K562 (cell line): Measurements from ENCODE around the gene CYP2D6. TPM values are rescaled to one million over a fixed set of nuclear protein-coding genes. Genes with fewer than 3 reads are reported as not detected.

Source experiments
- ATAC-seq: fragments of 200-7000 bp; cut with Tn5 transposase; 3 replicates; pipeline ENCODE4 v1.9.1; 2020; ENCODE audit warnings: moderate library complexity
- BruUV-seq: library from RNA; stranded (reverse); fragments of 400-500 nt; replicated peaks from 2 replicates; lab custom pipeline; 2021; lab: Mats Ljungman, UMichigan
- CTCF ChIA-PET: fragments of 300-600 bp; formaldehyde crosslinking; extraction: SDS; loops from one replicate; lab custom pipeline; 2021; ENCODE audit warnings: low intra/inter-chr PET ratio; lab: Yijun Ruan, JAX
- POLR2A ChIA-PET: fragments of 300-600, 350-650 bp; sonication (Branson Sonifier 250); formaldehyde crosslinking; extraction: SDS; loops from one replicate; lab custom pipeline; 2021; ENCODE audit warnings: antibody characterized with exemption, inconsistent platforms; lab: Yijun Ruan, JAX
- DNase-seq, 4 experiments: peaks; one replicate each; pipeline versions ENCODE4 v3.0.0 to v3.0.0-alpha.2; 2011 to 2018; ENCODE audit warnings: low spot score in 3 of 4, mixed read lengths in 3 of 4; ENCODE audit errors: extremely low read depth in 1 of 4
- FAIRE-seq: peaks from 2 replicates; lab custom pipeline; 2011; peaks lifted over from hg19 to GRCh38; lab: Jason Lieb, UNC
- H2AFZ ChIP-seq: 2 replicates; pipeline ENCODE4 v1.6.0; 2011; ENCODE audit warnings: low read depth, low read length, control low read depth, inconsistent platforms
- H3K27ac ChIP-seq: fragments of 200-600 bp; 3 replicates; pipeline ENCODE4 v1.8.0; 2011; ENCODE audit warnings: low read depth, mild to moderate bottlenecking, control low read depth, inconsistent platforms, low read length, moderate library complexity, mixed read lengths; ENCODE audit errors: extremely low read depth
- H3K27me3 ChIP-seq, 2 experiments: fragments of 300-600 bp in 1 of 2; 2 replicates in 1 of 2; 3 replicates in 1 of 2; pipeline versions ENCODE4 v1.6.0 to v1.8.0; 2011; ENCODE audit warnings: inconsistent platforms in 2 of 2, low read length in 2 of 2, mild to moderate bottlenecking in 1 of 2, mixed read lengths in 1 of 2, moderate library complexity in 1 of 2; ENCODE audit not compliant: control insufficient read depth in 2 of 2, insufficient read depth in 2 of 2
- H3K36me3 ChIP-seq: fragments of 300-600 bp; 3 replicates; pipeline ENCODE4 v1.8.0; 2011; ENCODE audit warnings: mild to moderate bottlenecking, low read length, inconsistent platforms; ENCODE audit not compliant: control insufficient read depth, insufficient read depth
- H3K4me1 ChIP-seq, 2 experiments: fragments of 200-600 bp in 1 of 2; replicated peaks in 1 of 2; 2 replicates in 1 of 2; 3 replicates in 1 of 2; pipeline versions ENCODE4 v1.5.1 to v1.8.0; 2011; ENCODE audit warnings: inconsistent platforms in 2 of 2, low read length in 2 of 2, mild to moderate bottlenecking in 1 of 2, mixed read lengths in 1 of 2, moderate library complexity in 1 of 2; ENCODE audit not compliant: control insufficient read depth in 2 of 2, insufficient read depth in 2 of 2
- H3K4me2 ChIP-seq: 2 replicates; pipeline ENCODE4 v1.6.1; 2011; ENCODE audit warnings: low read length, control low read depth, inconsistent platforms, mixed read lengths; ENCODE audit not compliant: insufficient read depth
- H3K4me3 ChIP-seq: fragments of 200-600 bp; sonication (generic), shearing (Covaris generic); 2 replicates; pipeline ENCODE4 v1.5.1; 2016; ENCODE audit warnings: control low read depth, inconsistent platforms
- H3K79me2 ChIP-seq: fragments of 200-600 bp; 3 replicates; pipeline ENCODE4 v1.8.0; 2011; ENCODE audit warnings: low read length, inconsistent platforms; ENCODE audit not compliant: control insufficient read depth, insufficient read depth
- H3K9ac ChIP-seq, 2 experiments: 2 replicates each; pipeline versions ENCODE4 v1.6.0 to v1.6.1; 2011; ENCODE audit warnings: low read depth in 2 of 2, low read length in 2 of 2, control low read depth in 1 of 2, inconsistent platforms in 1 of 2, mild to moderate bottlenecking in 1 of 2, mixed read lengths in 1 of 2; ENCODE audit not compliant: insufficient read depth in 1 of 2
- H3K9me1 ChIP-seq: one replicate; pipeline ENCODE4 v1.6.0; 2011; ENCODE audit warnings: inconsistent platforms, mild to moderate bottlenecking, low read length, moderate library complexity; ENCODE audit not compliant: control insufficient read depth, insufficient read depth
- H3K9me3 ChIP-seq: replicated peaks from 2 replicates; pipeline ENCODE4 v1.5.1; 2011; ENCODE audit warnings: low read depth, low read length, inconsistent platforms; ENCODE audit not compliant: control insufficient read depth, insufficient read depth
- H4K20me1 ChIP-seq: replicated peaks from 2 replicates; pipeline ENCODE4 v1.6.1; 2011; ENCODE audit warnings: low read length, inconsistent platforms, mixed read lengths; ENCODE audit not compliant: control insufficient read depth, insufficient read depth
- CREBBP ChIP-seq: IDR thresholded peaks from one replicate; pipeline ENCODE4 v1.6.1; 2012; ENCODE audit warnings: low read depth, mild to moderate bottlenecking, control low read depth, inconsistent platforms, low read length
- HMGN3 ChIP-seq: IDR thresholded peaks from 2 replicates; pipeline ENCODE4 v1.6.1; 2011; ENCODE audit warnings: borderline replicate concordance, low read depth, mild to moderate bottlenecking, mixed read lengths, low read length; ENCODE audit not compliant: insufficient read length; ENCODE audit errors: extremely low read depth
- IFI16 ChIP-seq: fragments of 250-450 bp; sonication (Bioruptor Pico); IDR thresholded peaks from 2 replicates; pipeline ENCODE4 v2.1.2; 2022; ENCODE audit warnings: mild to moderate bottlenecking, inconsistent platforms
- JUN ChIP-seq, 2 experiments: sonication (generic) in 1 of 2; formaldehyde crosslinking in 1 of 2; IDR thresholded peaks; 2 replicates each; pipeline versions ENCODE4 v1.6.1 to v1.8.0; 2012 to 2022; ENCODE audit warnings: borderline replicate concordance in 2 of 2, mild to moderate bottlenecking in 2 of 2, improper control_type of control experiment in 1 of 2, low read depth in 1 of 2, low read length in 1 of 2, missing genetic modification reagents in 1 of 2
- KLF13 ChIP-seq: fragments of 450-650 bp; IDR thresholded peaks from 2 replicates; pipeline ENCODE4 v1.6.1; 2016; ENCODE audit warnings: missing genetic modification characterization, low read depth, mild to moderate bottlenecking, missing compliant biosample characterization, moderate library complexity, borderline replicate concordance
- SMARCE1 ChIP-seq: fragments of 450-650 bp; IDR thresholded peaks from 2 replicates; pipeline ENCODE4 v1.7.1; 2016; ENCODE audit warnings: mild to moderate bottlenecking
- TRIM28 ChIP-seq: fragments of 450-650 bp; IDR thresholded peaks from 2 replicates; pipeline ENCODE4 v1.6.1; 2017
- ZFP1 ChIP-seq: fragments of 450-650 bp; formaldehyde crosslinking; IDR thresholded peaks from 2 replicates; pipeline ENCODE4 v1.4.0; 2020; ENCODE audit warnings: mild to moderate bottlenecking, mixed read lengths
- ZNF589 ChIP-seq: fragments of 200-800 bp; sonication (Bioruptor generic); IDR thresholded peaks from 2 replicates; pipeline ENCODE4 v1.6.1; 2016; ENCODE audit warnings: low read depth, missing genetic modification characterization, missing compliant biosample characterization
- WGBS: fragments of 100-300 bp; shearing (Covaris generic); methylation state at CpG from one replicate; pipeline ENCODE4 v1.1.6; 2016; ENCODE audit warnings: low coverage, mixed read lengths; ENCODE audit not compliant: insufficient coverage; ENCODE audit errors: missing lambda C conversion rate; 5-methylcytosine and 5-hydroxymethylcytosine counted together
- in situ Hi-C: fragments of 300-500 bp; cut with MboI; formaldehyde crosslinking; loops from 4 replicates; pipeline ENCODE4 v1.15.0; 2018; ENCODE audit warnings: inconsistent platforms, mixed read lengths
- intact Hi-C: fragments of 100-400 bp; cut with micrococcal nuclease; formaldehyde crosslinking; loops from 2 replicates; pipeline ENCODE4 v1.14.2; 2022
- polyA plus RNA-seq, 8 experiments: library from polyadenylated mRNA; depleted of rRNA in 4 of 8; stranded (reverse) in 5 of 8; unstranded in 3 of 8; fragments of >200 nt; fragmentation: Nextera tagmentation in 2 of 8; fragmentation: Illumina TruSeq in 1 of 8; extraction: Ambion mirVana in 2 of 8; extraction: Trizol in 1 of 8; gene quantifications; 2 replicates each; pipeline versions ENCODE4 v1.2.1 to v1.2.3, GENCODE V29; 2011 to 2014; ENCODE audit warnings: inconsistent platforms in 1 of 8, missing spikeins in 1 of 8
- total RNA-seq, 7 experiments: library from RNA; depleted of rRNA in 6 of 7; stranded (reverse); fragments of >200 nt in 6 of 7; fragmentation: Illumina TruSeq in 2 of 7; extraction: Trizol in 2 of 7; gene quantifications; 2 replicates each; pipeline versions ENCODE4 v1.2.1 to v1.2.3, GENCODE V29; 2011 to 2021; ENCODE audit warnings: low replicate concordance in 1 of 7
- TF ChIP-seq, protein P1 (sequence below): fragments of 250-450 bp; sonication (Bioruptor Pico); IDR thresholded peaks from 2 replicates; pipeline ENCODE4 v1.5.0; 2021; ENCODE audit warnings: mild to moderate bottlenecking, borderline replicate concordance
- TF ChIP-seq, protein P2 (sequence below): fragments of 450-650 bp; IDR thresholded peaks from 2 replicates; pipeline ENCODE4 v1.6.1; 2016; ENCODE audit warnings: borderline replicate concordance
- TF ChIP-seq, protein P3 (sequence below): sonication (generic); formaldehyde crosslinking; IDR thresholded peaks from 2 replicates; pipeline ENCODE4 v1.5.0; 2020; ENCODE audit warnings: missing genetic modification reagents

Gene CYP2D6
- total and polyA plus RNA-seq, 9 of the 15 experiments (the other 6 are each of a cell fraction or from before 2014, with no cell fraction given), result 0.04 to 0.20 (median 0.09) TPM; not detected in 5

DNA sequence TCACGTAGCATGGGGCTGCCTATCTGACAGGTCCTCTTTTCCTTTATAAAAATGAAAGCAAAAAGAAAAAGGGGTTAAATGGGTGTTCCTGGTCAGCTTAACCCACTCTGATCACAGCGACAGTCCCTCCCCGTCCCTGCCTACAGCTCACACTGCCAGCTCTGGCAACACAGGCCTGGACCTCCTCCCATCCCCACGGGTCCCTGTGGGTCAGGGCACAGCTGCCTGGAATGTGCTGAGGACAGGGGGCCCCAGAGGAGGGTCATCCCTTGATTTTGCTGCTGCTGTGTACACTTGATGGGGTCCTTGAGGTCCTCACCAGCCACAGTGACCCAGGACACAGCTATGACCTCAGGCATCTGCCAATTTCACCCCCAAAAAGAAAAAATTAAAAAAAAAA lies 29.6 kb upstream of the CYP2D6 start (continued):
- TF ChIP-seq, protein P1, sequence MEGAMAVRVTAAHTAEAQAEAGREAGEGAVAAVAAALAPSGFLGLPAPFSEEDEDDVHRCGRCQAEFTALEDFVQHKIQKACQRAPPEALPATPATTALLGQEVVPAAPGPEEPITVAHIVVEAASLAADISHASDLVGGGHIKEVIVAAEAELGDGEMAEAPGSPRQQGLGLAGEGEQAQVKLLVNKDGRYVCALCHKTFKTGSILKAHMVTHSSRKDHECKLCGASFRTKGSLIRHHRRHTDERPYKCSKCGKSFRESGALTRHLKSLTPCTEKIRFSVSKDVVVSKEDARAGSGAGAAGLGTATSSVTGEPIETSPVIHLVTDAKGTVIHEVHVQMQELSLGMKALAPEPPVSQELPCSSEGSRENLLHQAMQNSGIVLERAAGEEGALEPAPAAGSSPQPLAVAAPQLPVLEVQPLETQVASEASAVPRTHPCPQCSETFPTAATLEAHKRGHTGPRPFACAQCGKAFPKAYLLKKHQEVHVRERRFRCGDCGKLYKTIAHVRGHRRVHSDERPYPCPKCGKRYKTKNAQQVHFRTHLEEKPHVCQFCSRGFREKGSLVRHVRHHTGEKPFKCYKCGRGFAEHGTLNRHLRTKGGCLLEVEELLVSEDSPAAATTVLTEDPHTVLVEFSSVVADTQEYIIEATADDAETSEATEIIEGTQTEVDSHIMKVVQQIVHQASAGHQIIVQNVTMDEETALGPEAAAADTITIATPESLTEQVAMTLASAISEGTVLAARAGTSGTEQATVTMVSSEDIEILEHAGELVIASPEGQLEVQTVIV (CRISPR knock-in tag), result no peak
- TF ChIP-seq ZNF589, result no peak
- no peak for TF ChIP-seq CREBBP
- no peak for TF ChIP-seq KLF13 (tag)
- TF ChIP-seq SMARCE1, result no peak

DNA sequence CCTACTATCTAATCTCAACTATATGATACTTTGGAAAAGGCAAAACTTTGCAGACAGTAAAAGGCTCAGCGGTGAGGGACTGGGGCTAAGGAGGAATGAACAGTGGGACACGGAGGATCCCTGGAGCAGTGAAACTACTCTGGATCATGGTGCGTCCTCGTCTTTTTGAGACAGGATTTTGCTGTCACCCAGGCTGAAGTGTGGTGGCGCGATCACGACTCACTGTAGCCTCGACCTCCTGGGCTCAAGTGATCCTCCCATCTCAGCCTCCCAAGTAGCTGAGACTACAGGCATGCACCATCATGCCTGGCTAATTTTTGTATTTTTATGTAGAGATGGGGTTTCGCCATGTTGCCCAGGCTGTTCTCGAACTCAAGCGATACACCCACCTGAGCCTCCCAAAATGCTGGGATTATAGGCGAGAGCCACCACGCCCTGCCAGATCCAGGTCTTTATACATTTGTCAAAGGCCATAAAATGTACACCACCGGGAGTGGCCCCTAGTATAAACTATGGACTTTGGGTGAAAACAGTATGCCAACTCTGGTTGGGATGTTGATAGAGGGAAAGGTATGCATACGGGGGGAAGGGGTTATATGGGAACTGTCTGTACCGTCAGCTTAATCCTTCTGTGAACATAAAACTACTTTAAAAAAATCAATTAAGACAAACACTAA lies 28.0 kb upstream of the CYP2D6 start:
- Histone ChIP-seq H3K27me3 (no peaks in the 10 kb centered on the region), H3K9me1 (no peaks in the 10 kb centered on the region), H3K4me3 (no peak overlapping the region), H3K36me3 (peaks cover 8% of the 10 kb centered on the region; the same call in 1 of the 3 replicates), H3K4me1 (peaks cover 0 to 7% of the 10 kb centered on the region in 2 experiments; a peak in 2 of 5 replicates), H4K20me1 (no peaks in the 10 kb centered on the region), H3K4me2 (no peak overlapping the region), H3K79me2 (no peaks in the 10 kb centered on the region), H3K27ac (no peak overlapping the region), H2AFZ (no peak overlapping the region), H3K9me3 (no peaks in the 10 kb centered on the region), H3K9ac (no peak overlapping the region)
- WGBS, result 94% methylated on average over 15 of the region's 16 CpGs
- ChIA-PET POLR2A (no interaction called here), CTCF (no interaction called here)
- FAIRE-seq (no peak), DNase-seq (no peak), ATAC-seq (no peak)
- BruUV-seq, result no TSS peak
- in situ Hi-C loops, result no loop called here
- intact Hi-C loops, result no loop called here
- TF ChIP-seq HMGN3 (no peak), TRIM28 (no peak), ZFP1 (CRISPR knock-in tag) (no peak), IFI16 (no peak), JUN (IDR thresholded peaks at IDR 0.05; ENCODE audit: borderline replicate concordance, low read depth, low read length) (no peak), JUN (CRISPR knock-in tag; IDR thresholded peaks at IDR 0.05; ENCODE audit: borderline replicate concordance) (no peak)
- TF ChIP-seq, protein P2, sequence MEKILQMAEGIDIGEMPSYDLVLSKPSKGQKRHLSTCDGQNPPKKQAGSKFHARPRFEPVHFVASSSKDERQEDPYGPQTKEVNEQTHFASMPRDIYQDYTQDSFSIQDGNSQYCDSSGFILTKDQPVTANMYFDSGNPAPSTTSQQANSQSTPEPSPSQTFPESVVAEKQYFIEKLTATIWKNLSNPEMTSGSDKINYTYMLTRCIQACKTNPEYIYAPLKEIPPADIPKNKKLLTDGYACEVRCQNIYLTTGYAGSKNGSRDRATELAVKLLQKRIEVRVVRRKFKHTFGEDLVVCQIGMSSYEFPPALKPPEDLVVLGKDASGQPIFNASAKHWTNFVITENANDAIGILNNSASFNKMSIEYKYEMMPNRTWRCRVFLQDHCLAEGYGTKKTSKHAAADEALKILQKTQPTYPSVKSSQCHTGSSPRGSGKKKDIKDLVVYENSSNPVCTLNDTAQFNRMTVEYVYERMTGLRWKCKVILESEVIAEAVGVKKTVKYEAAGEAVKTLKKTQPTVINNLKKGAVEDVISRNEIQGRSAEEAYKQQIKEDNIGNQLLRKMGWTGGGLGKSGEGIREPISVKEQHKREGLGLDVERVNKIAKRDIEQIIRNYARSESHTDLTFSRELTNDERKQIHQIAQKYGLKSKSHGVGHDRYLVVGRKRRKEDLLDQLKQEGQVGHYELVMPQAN, result no peak
- TF ChIP-seq, protein P3, sequence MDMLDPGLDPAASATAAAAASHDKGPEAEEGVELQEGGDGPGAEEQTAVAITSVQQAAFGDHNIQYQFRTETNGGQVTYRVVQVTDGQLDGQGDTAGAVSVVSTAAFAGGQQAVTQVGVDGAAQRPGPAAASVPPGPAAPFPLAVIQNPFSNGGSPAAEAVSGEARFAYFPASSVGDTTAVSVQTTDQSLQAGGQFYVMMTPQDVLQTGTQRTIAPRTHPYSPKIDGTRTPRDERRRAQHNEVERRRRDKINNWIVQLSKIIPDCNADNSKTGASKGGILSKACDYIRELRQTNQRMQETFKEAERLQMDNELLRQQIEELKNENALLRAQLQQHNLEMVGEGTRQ (CRISPR knock-in tag), result no peak
